Measurements from ENCODE around the gene ERBIN. TPM values are rescaled to one million over a fixed set of nuclear protein-coding genes. Genes with fewer than 3 reads are reported as not detected.

The ERBIN gene
- total and polyA plus RNA-seq, 2 experiments from 2014 or later, result 46.4 to 112 TPM

- no peak overlapping the region for H3K4me2 ChIP-seq (ENCODE audit: unreplicated experiment)
- in situ Hi-C loops (cut with MboI), result no loop called here
- no peak overlapping the region for H2AFZ ChIP-seq
- no peak overlapping the region for H3K9ac ChIP-seq
- peak; percentile 41 for DNase-seq
- H3K4me1 ChIP-seq (ENCODE audit: insufficient read depth), result peaks cover 16% of the 10 kb centered on the region
- no peaks in the 10 kb centered on the region for H3K36me3 ChIP-seq (ENCODE audit: low read depth)
- TF ChIP-seq EZH2phosphoT487 (IDR thresholded peaks at IDR 0.05; ENCODE audit: insufficient read depth, low read depth) (no peak), EZH2 (IDR thresholded peaks at IDR 0.05; ENCODE audit: insufficient read depth, poor library complexity, severe bottlenecking) (no peak)
- no peak overlapping the region for H3K27ac ChIP-seq
- peaks cover 10% of the 10 kb centered on the region; the same call in 1 of the 2 replicates for H3F3A ChIP-seq (ENCODE audit: insufficient read depth)
- H3K27me3 ChIP-seq (replicated peaks; ENCODE audit: insufficient read depth), result no peaks in the 10 kb centered on the region
- 0 out of 2 replicates have a peak, but pooled peaks cover 6% of the 10 kb centered on the region for H3K79me2 ChIP-seq (ENCODE audit: insufficient read depth)
- H3K4me3 ChIP-seq, result no peak overlapping the region
- H3K9me2 ChIP-seq (ENCODE audit: insufficient read depth), result no peaks in the 10 kb centered on the region
- H3K9me3 ChIP-seq (ENCODE audit: low read depth), result no peaks in the 10 kb centered on the region
- H4K20me1 ChIP-seq (ENCODE audit: insufficient read depth), result no peaks in the 10 kb centered on the region
Observed at GRCh38 chr5:65919773-65920172, 6.6 kb upstream of the ERBIN start.

- Histone ChIP-seq H4K20me1 (ENCODE audit: insufficient read depth) (0 out of 2 replicates have a peak, but pooled peaks cover under 1% of the 10 kb centered on the region), H3F3A (ENCODE audit: insufficient read depth) (peaks cover 30% of the 10 kb centered on the region), H3K9me3 (ENCODE audit: low read depth) (no peaks in the 10 kb centered on the region), H3K79me2 (ENCODE audit: insufficient read depth) (peaks cover 29% of the 10 kb centered on the region), H2AFZ (no peak overlapping the region), H3K27me3 (replicated peaks; ENCODE audit: insufficient read depth) (no peaks in the 10 kb centered on the region), H3K4me1 (ENCODE audit: insufficient read depth) (peaks cover 16% of the 10 kb centered on the region), H3K4me2 (ENCODE audit: unreplicated experiment) (no peak overlapping the region), H3K27ac (no peak overlapping the region), H3K9ac (no peak overlapping the region), H3K9me2 (ENCODE audit: insufficient read depth) (no peaks in the 10 kb centered on the region), H3K4me3 (no peak overlapping the region), H3K36me3 (ENCODE audit: low read depth) (no peaks in the 10 kb centered on the region)
- WGBS, 2 experiments (ENCODE audit: low coverage in 1 of 2, low lambda C conversion rate in 2 of 2, missing lambda C conversion rate in 2 of 2), result 95 to 99% methylated on average over 5 of the region's 5 CpGs
- no peak for TF ChIP-seq EZH2phosphoT487 (IDR thresholded peaks at IDR 0.05; ENCODE audit: insufficient read depth, low read depth)
- no peak for TF ChIP-seq EZH2 (IDR thresholded peaks at IDR 0.05; ENCODE audit: insufficient read depth, poor library complexity, severe bottlenecking)
- DNase-seq, result no peak
- in situ Hi-C loops (cut with MboI), result no loop called here
Observed at GRCh38 chr5:65923339-65923738, 3.0 kb upstream of the ERBIN start.

- in situ Hi-C loops (cut with MboI), result no loop called here
- Histone ChIP-seq H3K79me2 (ENCODE audit: insufficient read depth) (peaks cover 41% of the 10 kb centered on the region), H3K27me3 (replicated peaks; ENCODE audit: insufficient read depth) (no peaks in the 10 kb centered on the region), H3K27ac (peak overlapping the region; percentile 98), H3F3A (ENCODE audit: insufficient read depth) (peaks cover 40% of the 10 kb centered on the region), H3K9me2 (ENCODE audit: insufficient read depth) (no peaks in the 10 kb centered on the region), H3K4me1 (ENCODE audit: insufficient read depth) (peaks cover 14% of the 10 kb centered on the region), H3K9me3 (ENCODE audit: low read depth) (no peaks in the 10 kb centered on the region), H3K9ac (peak overlapping the region; percentile 97), H2AFZ (peak overlapping the region; percentile 77), H3K36me3 (ENCODE audit: low read depth) (no peaks in the 10 kb centered on the region), H4K20me1 (ENCODE audit: insufficient read depth) (peaks cover 6% of the 10 kb centered on the region; the same call in 1 of the 2 replicates), H3K4me2 (ENCODE audit: unreplicated experiment) (peak overlapping the region; percentile 89), H3K4me3 (peak overlapping the region; percentile 97)
- TF ChIP-seq EZH2phosphoT487 (IDR thresholded peaks at IDR 0.05; ENCODE audit: insufficient read depth, low read depth), result no peak
- no peak for TF ChIP-seq EZH2 (IDR thresholded peaks at IDR 0.05; ENCODE audit: insufficient read depth, poor library complexity, severe bottlenecking)
- 5% methylated on average over 19 of the region's 19 CpGs for WGBS, 2 experiments (ENCODE audit: low coverage in 1 of 2, low lambda C conversion rate in 2 of 2, missing lambda C conversion rate in 2 of 2)
- no peak for DNase-seq
Observed at GRCh38 chr5:65924366-65925043, 1.9 kb upstream of the ERBIN start.

- Histone ChIP-seq H2AFZ (peak overlapping the region; percentile 77), H4K20me1 (ENCODE audit: insufficient read depth) (peaks cover 6% of the 10 kb centered on the region; the same call in 1 of the 2 replicates), H3K9me2 (ENCODE audit: insufficient read depth) (no peaks in the 10 kb centered on the region), H3K36me3 (ENCODE audit: low read depth) (peaks cover 5% of the 10 kb centered on the region; the same call in 1 of the 2 replicates), H3K4me3 (peak overlapping the region; percentile 97), H3K4me1 (ENCODE audit: insufficient read depth) (peaks cover 13% of the 10 kb centered on the region), H3K79me2 (ENCODE audit: insufficient read depth) (peaks cover 47% of the 10 kb centered on the region), H3K27me3 (replicated peaks; ENCODE audit: insufficient read depth) (no peaks in the 10 kb centered on the region), H3K27ac (peak overlapping the region; percentile 98), H3K4me2 (ENCODE audit: unreplicated experiment) (peak overlapping the region; percentile 89), H3F3A (ENCODE audit: insufficient read depth) (peaks cover 45% of the 10 kb centered on the region), H3K9me3 (ENCODE audit: low read depth) (no peaks in the 10 kb centered on the region), H3K9ac (peak overlapping the region; percentile 97)
- DNase-seq, result peak; percentile 87
- 0 to 2% methylated on average over 17 to 30 of the region's 46 CpGs for WGBS, 2 experiments (ENCODE audit: low coverage in 1 of 2, low lambda C conversion rate in 2 of 2, missing lambda C conversion rate in 2 of 2)
- in situ Hi-C loops (cut with MboI), result no loop called here
- TF ChIP-seq EZH2 (IDR thresholded peaks at IDR 0.05; ENCODE audit: insufficient read depth, poor library complexity, severe bottlenecking), result no peak
- no peak for TF ChIP-seq EZH2phosphoT487 (IDR thresholded peaks at IDR 0.05; ENCODE audit: insufficient read depth, low read depth)
Observed at GRCh38 chr5:65925044-65925600, 1.3 kb upstream of the ERBIN start.

Measured in GM23248 (cell line).